HG03060 (cell line): Measurements from ENCODE around the gene CRADD.

Experiments
- ATAC-seq: cut with Tn5 transposase; IDR thresholded peaks from one replicate; pipeline ENCODE4 v1.9.1; 2021; ENCODE audit warnings: low read depth, moderate number of reproducible peaks; ENCODE audit not compliant: unreplicated experiment

CRADD gene

DNA sequence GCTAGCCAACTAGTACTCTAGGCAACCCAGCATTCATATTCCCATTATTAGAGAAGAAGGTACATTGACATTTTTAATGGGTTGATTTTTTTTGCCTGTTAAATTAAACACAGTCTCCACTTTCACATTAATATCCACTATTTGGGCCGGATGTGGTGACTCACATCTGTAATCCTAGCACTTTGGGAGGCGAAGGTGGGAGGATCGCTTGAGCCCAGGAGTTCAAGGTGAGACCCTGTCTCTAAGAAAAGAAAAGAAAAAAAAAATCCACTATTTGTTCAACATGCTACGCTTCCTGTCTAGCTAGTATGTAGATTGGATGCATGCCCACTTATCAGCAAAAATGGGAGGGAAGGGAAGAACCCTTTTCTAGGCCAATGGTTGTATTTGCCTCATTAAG lies 7.1 kb upstream of the CRADD start:
- ATAC-seq = no peak

GRCh38 chr12:93671044-93671443 lies 6.1 kb upstream of the CRADD start:
- no peak for ATAC-seq

DNA sequence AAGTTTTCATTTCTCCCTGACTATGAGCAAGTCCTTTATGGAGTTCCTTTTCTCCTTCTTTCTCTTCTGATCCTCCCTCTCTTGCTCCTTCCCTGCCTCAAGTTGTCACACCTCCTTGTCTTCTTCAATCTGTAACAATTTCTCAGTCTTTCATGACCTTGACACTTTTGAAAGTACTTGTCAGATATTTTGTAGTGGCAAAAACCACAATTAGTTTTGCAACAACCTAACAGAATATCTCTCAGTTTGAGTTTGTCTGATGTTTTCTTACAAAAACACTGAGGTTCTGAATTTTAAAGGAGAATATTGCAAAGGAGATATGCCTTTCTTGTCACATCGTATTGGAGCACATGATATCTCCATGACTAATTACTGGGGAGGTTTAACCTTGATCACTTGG lies 4.1 kb upstream of the CRADD start:
- ATAC-seq = no peak

- ATAC-seq = no peak
Observed at GRCh38 chr12:93674386-93674785, 2.8 kb upstream of the CRADD start.

GRCh38 chr12:93676408-93677194 lies 574 bp upstream of the CRADD start:
- ATAC-seq = no peak

DNA sequence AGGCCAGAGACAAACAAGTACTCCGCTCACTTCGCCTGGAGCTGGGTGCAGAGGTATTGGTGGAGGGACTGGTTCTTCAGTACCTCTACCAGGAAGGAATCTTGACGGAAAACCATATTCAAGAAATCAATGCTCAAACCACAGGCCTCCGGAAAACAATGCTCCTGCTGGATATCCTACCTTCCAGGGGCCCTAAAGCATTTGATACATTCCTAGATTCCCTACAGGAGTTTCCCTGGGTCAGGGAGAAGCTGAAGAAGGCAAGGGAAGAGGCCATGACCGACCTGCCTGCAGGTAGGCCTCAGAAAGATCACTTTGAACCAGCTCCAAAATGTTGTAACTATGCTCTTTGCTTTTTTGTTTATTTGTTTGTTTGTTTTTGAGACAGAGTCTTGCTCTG lies 1.6 kb downstream of the CRADD start:
- ATAC-seq = no peak

- no peak for ATAC-seq
Observed at GRCh38 chr12:93679308-93679925, 2.2 kb downstream of the CRADD start.

GRCh38 chr12:93680006-93680405 lies 2.8 kb downstream of the CRADD start:
- no peak for ATAC-seq

- ATAC-seq = no peak
Observed at GRCh38 chr12:93682846-93683261, 5.7 kb downstream of the CRADD start.

DNA sequence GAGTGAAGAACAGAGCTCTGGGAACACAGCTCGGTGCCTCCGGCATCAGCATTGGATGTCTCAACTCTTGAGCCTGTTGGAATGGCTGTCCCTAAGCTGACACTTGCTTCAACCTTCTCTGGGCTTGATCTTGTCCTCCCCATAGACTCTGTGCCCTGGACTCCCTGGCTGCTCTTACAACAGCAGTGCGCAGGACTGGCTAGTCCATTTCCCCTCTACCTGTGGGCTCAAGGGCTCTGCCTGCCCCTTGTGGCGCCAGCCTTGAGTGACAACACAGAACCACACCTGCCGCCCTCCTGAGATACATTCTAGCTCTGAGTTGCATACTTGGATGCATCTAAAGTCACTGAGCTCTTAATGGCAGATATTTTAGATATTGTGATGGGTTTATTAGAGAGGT lies 6.2 kb downstream of the CRADD start:
- no peak for ATAC-seq

DNA sequence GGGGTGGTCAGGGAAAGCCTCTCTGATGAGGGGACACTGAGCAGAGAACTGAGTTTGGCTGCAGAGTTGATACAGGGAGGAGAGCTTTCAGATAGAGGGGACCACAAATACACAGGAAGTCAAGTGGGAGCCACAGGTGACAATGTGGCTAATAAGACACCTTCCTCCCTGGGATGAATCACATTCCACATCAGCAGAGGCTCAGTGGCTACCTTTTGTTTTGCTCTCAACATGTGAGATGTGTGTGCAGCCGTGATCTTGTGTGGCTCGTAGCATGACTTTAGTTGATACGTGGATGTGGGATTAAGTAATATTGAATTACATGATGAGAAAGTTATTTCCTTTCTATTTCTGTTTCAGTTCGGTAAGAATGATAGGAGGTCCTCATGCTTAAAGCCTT lies 7.5 kb downstream of the CRADD start:
- ATAC-seq = no peak

GRCh38 chr12:93686572-93687356 lies 9.6 kb downstream of the CRADD start:
- no peak for ATAC-seq

- ATAC-seq = no peak
Observed at GRCh38 chr12:93689076-93689834, 12.1 kb downstream of the CRADD start.

DNA sequence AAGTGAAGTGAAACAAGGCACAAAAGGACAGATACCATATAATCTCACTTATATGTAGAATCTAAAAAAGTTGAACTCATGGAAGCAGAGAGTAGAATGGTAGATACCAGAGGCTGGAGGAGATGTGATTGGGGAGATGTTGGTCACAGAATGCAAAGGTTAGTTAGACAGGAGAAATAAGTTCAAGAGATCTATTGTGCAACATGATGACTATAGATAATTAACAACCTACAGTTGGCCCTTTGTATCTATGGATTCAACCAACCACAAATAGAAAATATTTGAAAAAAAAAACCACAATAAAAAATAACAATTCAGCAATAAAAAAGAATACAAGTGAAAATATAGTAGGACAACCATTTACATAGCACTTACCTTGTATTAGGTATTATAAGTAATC lies 19.3 kb downstream of the CRADD start:
- no peak for ATAC-seq

GRCh38 chr12:93698307-93699092 lies 21.3 kb downstream of the CRADD start:
- ATAC-seq = no peak

DNA sequence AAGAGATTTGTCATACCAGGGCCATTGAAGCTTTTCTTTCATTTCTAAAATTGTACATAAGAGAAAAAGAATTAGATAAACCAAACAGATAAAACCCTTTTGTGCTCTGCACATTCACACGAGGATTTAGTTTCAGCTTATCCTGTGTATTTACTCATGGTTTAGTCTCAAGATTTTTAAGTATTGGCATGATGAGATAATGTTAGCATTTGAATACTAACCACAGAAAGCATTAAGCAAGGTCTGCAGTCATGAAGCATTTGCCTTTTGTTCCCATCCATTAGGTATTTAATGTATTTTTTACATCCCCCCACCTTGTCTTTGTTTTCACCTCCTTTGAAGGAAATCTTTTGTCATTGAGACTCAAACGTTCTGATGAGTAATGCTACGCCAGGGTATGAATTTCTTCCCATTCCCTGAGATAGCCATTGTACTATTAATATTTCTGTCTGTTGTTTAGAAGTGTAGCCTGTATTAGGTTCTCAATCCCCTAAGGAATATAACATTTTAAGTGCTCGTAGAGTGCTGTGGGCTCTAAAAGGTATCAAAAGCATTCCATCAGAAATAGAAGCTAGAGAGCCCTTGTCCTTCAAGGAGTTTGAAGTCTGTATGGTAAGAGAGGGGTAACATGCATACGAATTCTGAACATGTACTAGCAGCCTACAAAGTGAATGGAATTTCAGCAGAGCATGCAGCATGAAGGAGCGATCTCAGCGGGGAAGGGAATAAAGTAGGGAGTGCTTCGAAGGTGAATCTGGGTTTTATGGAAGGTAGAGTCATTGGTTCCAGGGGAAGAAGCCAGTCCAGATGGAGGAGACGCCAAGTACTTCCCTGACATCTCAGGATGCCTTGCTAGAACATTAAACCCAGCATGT lies 22.3 kb downstream of the CRADD start:
- ATAC-seq = no peak

- no peak for ATAC-seq
Observed at GRCh38 chr12:93702707-93703315, 25.6 kb downstream of the CRADD start.

- no peak for ATAC-seq
Observed at GRCh38 chr12:93704122-93704521, 26.9 kb downstream of the CRADD start.

DNA sequence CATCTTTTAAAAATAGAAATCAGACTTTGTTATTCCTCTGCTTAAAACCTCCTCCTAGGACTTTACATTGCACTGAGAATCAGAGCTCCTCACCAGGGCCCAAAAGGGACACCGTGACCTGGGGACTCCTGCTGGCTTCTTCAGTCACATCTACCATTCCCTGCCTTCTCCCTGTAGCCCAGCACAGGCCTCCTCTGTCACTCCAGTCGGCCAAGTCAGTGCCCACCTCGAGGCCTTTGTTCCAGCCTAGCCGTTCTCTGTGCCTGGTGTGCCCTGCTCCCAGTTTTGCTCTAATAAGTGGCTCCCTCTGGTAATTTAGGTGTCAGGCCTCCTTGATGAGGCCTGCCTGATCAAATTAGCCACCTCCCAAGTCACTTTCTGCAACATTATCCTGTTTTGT lies 27.4 kb downstream of the CRADD start:
- no peak for ATAC-seq
